ENCODE measurements around the gene MT1X. TPM values are rescaled to one million over a fixed set of nuclear protein-coding genes. Genes with fewer than 3 reads are reported as not detected.

Gene MT1X
- polyA plus RNA-seq, 4 donors: 19.0 to 59.2 (median 30.2) TPM

GRCh38 chr16:56675685-56676210, 6.5 kb upstream of the MT1X start:
- no peak for DNase-seq (ENCODE audit: low read depth in 4 of 4, low spot score in 3 of 4)

GRCh38 chr16:56677474-56677873, 4.8 kb upstream of the MT1X start:
- no peak for DNase-seq (ENCODE audit: low read depth in 4 of 4, low spot score in 3 of 4)

- no peak for DNase-seq (ENCODE audit: low read depth in 4 of 4, low spot score in 3 of 4)
Observed at GRCh38 chr16:56679078-56679730, 3.1 kb upstream of the MT1X start.

GRCh38 chr16:56679818-56680217, 2.5 kb upstream of the MT1X start:
- no peak for DNase-seq (ENCODE audit: low read depth in 4 of 4, low spot score in 3 of 4)

GRCh38 chr16:56682703-56683397, 580 bp downstream of the MT1X start:
- DNase-seq (ENCODE audit: low read depth in 4 of 4, low spot score in 3 of 4): no peak

GRCh38 chr16:56683424-56684172, 1.3 kb downstream of the MT1X start:
- no peak for DNase-seq (ENCODE audit: low read depth in 4 of 4, low spot score in 3 of 4)

- no peak for DNase-seq (ENCODE audit: low read depth in 4 of 4, low spot score in 3 of 4)
Observed at GRCh38 chr16:56684256-56684925, 2.1 kb downstream of the MT1X start.

- no peak for DNase-seq (ENCODE audit: low read depth in 4 of 4, low spot score in 3 of 4)
Observed at GRCh38 chr16:56684926-56685590, 2.8 kb downstream of the MT1X start.

GRCh38 chr16:56686758-56687157, 4.5 kb downstream of the MT1X start:
- no peak for DNase-seq (ENCODE audit: low read depth in 4 of 4, low spot score in 3 of 4)

GRCh38 chr16:56688762-56689161, 6.5 kb downstream of the MT1X start:
- no peak for DNase-seq (ENCODE audit: low read depth in 4 of 4, low spot score in 3 of 4)

GRCh38 chr16:56689171-56689570, 6.9 kb downstream of the MT1X start:
- DNase-seq (ENCODE audit: low read depth in 4 of 4, low spot score in 3 of 4): no peak

- DNase-seq (ENCODE audit: low read depth in 4 of 4, low spot score in 3 of 4): no peak
Observed at GRCh38 chr16:56690420-56691122, 8.3 kb downstream of the MT1X start.

GRCh38 chr16:56691885-56692284, 9.6 kb downstream of the MT1X start:
- DNase-seq (ENCODE audit: low read depth in 4 of 4, low spot score in 3 of 4): peak in 1 of 4 donors; percentile 26

GRCh38 chr16:56695246-56695645, 13.0 kb downstream of the MT1X start:
- DNase-seq (ENCODE audit: low read depth in 4 of 4, low spot score in 3 of 4): no peak

GRCh38 chr16:56697456-56698155, 15.3 kb downstream of the MT1X start:
- DNase-seq (ENCODE audit: low read depth in 4 of 4, low spot score in 3 of 4): no peak

- no peak for DNase-seq (ENCODE audit: low read depth in 4 of 4, low spot score in 3 of 4)
Observed at GRCh38 chr16:56700195-56700594, 17.9 kb downstream of the MT1X start.

GRCh38 chr16:56700631-56701030, 18.4 kb downstream of the MT1X start:
- no peak for DNase-seq (ENCODE audit: low read depth in 4 of 4, low spot score in 3 of 4)

GRCh38 chr16:56701534-56701933, 19.3 kb downstream of the MT1X start:
- no peak for DNase-seq (ENCODE audit: low read depth in 4 of 4, low spot score in 3 of 4)

GRCh38 chr16:56702836-56703235, 20.6 kb downstream of the MT1X start:
- DNase-seq (ENCODE audit: low read depth in 4 of 4, low spot score in 3 of 4): no peak
